Mesodermal cell (in vitro differentiated cells): Measurements from ENCODE around the gene PRSS21.

ENCODE experiments used
- H3K27ac ChIP-seq: 2 replicates; pipeline ENCODE4 v1.7.0; 2013; ENCODE audit warnings: mild to moderate bottlenecking, low read depth, low read length, moderate library complexity; ENCODE audit not compliant: severe bottlenecking
- H3K36me3 ChIP-seq: 2 replicates; pipeline ENCODE4 v1.7.1; 2013; ENCODE audit warnings: mild to moderate bottlenecking, low read length, moderate library complexity; ENCODE audit not compliant: control insufficient read depth, insufficient read depth
- H3K4me1 ChIP-seq: one replicate; pipeline ENCODE4 v1.7.1; 2013; ENCODE audit warnings: mild to moderate bottlenecking, low read length; ENCODE audit not compliant: insufficient read depth, control insufficient read depth, poor library complexity, severe bottlenecking
- H3K4me3 ChIP-seq: 2 replicates; pipeline ENCODE4 v1.7.0; 2013; ENCODE audit warnings: low read length, control low read depth, mild to moderate bottlenecking; ENCODE audit not compliant: insufficient read depth, poor library complexity, severe bottlenecking; ENCODE audit errors: extremely low read depth
- H3K9me3 ChIP-seq: 2 replicates; pipeline ENCODE4 v1.7.1; 2013; ENCODE audit warnings: mild to moderate bottlenecking, low read length, moderate library complexity; ENCODE audit not compliant: control insufficient read depth
- WGBS, 2 experiments: methylation state at CpG; one replicate each; pipeline ENCODE4 v1.1.5; 2013; ENCODE audit warnings: missing lambda C conversion rate in 2 of 2; ENCODE audit not compliant: insufficient coverage in 2 of 2; 5-methylcytosine and 5-hydroxymethylcytosine counted together

Gene PRSS21

GRCh38 chr16:2827831-2828520 lies 10.9 kb downstream of the PRSS21 start:
- no peak overlapping the region for H3K4me3 ChIP-seq
- WGBS, 2 experiments, result 84% methylated on average over 14 of the region's 14 CpGs

GRCh38 chr16:2828521-2828840 lies 11.4 kb downstream of the PRSS21 start:
- Histone ChIP-seq H3K36me3 (no peaks in the 10 kb centered on the region), H3K4me1 (no peaks in the 10 kb centered on the region), H3K4me3 (no peak overlapping the region), H3K27ac (no peak overlapping the region), H3K9me3 (no peaks in the 10 kb centered on the region)
- 89 to 95% methylated on average over 8 of the region's 8 CpGs for WGBS, 2 experiments

More at GRCh38 chr16:2827831-2828520, 10.9 kb downstream of the PRSS21 start:
- Histone ChIP-seq H3K4me1 (no peaks in the 10 kb centered on the region), H3K27ac (no peak overlapping the region), H3K9me3 (no peaks in the 10 kb centered on the region), H3K36me3 (no peaks in the 10 kb centered on the region)

GRCh38 chr16:2828876-2829430 lies 11.9 kb downstream of the PRSS21 start:
- no peak overlapping the region for H3K27ac ChIP-seq
- H3K36me3 ChIP-seq, result no peaks in the 10 kb centered on the region
- 91 to 94% methylated on average over 15 to 16 of the region's 17 CpGs for WGBS, 2 experiments
- H3K4me1 ChIP-seq, result no peaks in the 10 kb centered on the region
- no peaks in the 10 kb centered on the region for H3K9me3 ChIP-seq
- H3K4me3 ChIP-seq, result no peak overlapping the region

GRCh38 chr16:2829501-2830354 lies 12.7 kb downstream of the PRSS21 start, which contains the start of gene ZG16B:
Gene ZG16B, plus strand, starts transcription at chr16:2830303. Its CDS starts 139 bp downstream, at chr16:2830442.
- WGBS, 2 experiments, result 82 to 87% methylated on average over 25 to 30 of the region's 32 CpGs
- Histone ChIP-seq H3K4me3 (no peak within 1 kb of the TSS), H3K4me1 (no peaks in the 10 kb centered on the region), H3K9me3 (no peaks in the 10 kb centered on the region), H3K27ac (no peak within 1 kb of the TSS), H3K36me3 (no peaks in the 10 kb centered on the region)

- H3K36me3 ChIP-seq, result no peaks in the 10 kb centered on the region
- H3K27ac ChIP-seq, result no peak overlapping the region
- WGBS, 2 experiments, result 93 to 98% methylated on average over 3 to 4 of the region's 5 CpGs
- peaks cover 3% of the 10 kb centered on the region for H3K4me1 ChIP-seq
- no peak overlapping the region for H3K4me3 ChIP-seq
- H3K9me3 ChIP-seq, result no peaks in the 10 kb centered on the region
Measured at GRCh38 chr16:2830355-2830695, 13.3 kb downstream of the PRSS21 start.

GRCh38 chr16:2831203-2831602 lies 14.2 kb downstream of the PRSS21 start:
- H3K9me3 ChIP-seq, result no peaks in the 10 kb centered on the region
- no peaks in the 10 kb centered on the region for H3K36me3 ChIP-seq
- 88 to 91% methylated on average over 11 to 15 of the region's 15 CpGs for WGBS, 2 experiments
- H3K4me3 ChIP-seq, result no peak overlapping the region
- H3K27ac ChIP-seq, result no peak overlapping the region
- H3K4me1 ChIP-seq, result peaks cover 12% of the 10 kb centered on the region

GRCh38 chr16:2833776-2834175 lies 16.7 kb downstream of the PRSS21 start:
- Histone ChIP-seq H3K4me3 (no peak overlapping the region), H3K4me1 (peaks cover 15% of the 10 kb centered on the region), H3K9me3 (no peaks in the 10 kb centered on the region), H3K27ac (no peak overlapping the region), H3K36me3 (no peaks in the 10 kb centered on the region)
- 73 to 94% methylated on average over 2 of the region's 7 CpGs for WGBS, 2 experiments

GRCh38 chr16:2834968-2835367 lies 17.9 kb downstream of the PRSS21 start:
- 90 to 92% methylated on average over 2 of the region's 3 CpGs for WGBS, 2 experiments
- Histone ChIP-seq H3K36me3 (no peaks in the 10 kb centered on the region), H3K27ac (no peak overlapping the region), H3K9me3 (no peaks in the 10 kb centered on the region), H3K4me3 (no peak overlapping the region), H3K4me1 (peaks cover 15% of the 10 kb centered on the region)

- Histone ChIP-seq H3K4me3 (no peak overlapping the region), H3K4me1 (peaks cover 15% of the 10 kb centered on the region), H3K27ac (peak overlapping the region; percentile 53), H3K9me3 (no peaks in the 10 kb centered on the region), H3K36me3 (no peaks in the 10 kb centered on the region)
- WGBS, 2 experiments, result 59 to 69% methylated on average over 15 to 18 of the region's 22 CpGs
Measured at GRCh38 chr16:2835638-2836493, 18.8 kb downstream of the PRSS21 start.
